GM12878 (cell line): Measurements from ENCODE around the gene NMT1. TPM values are rescaled to one million over a fixed set of nuclear protein-coding genes. Genes with fewer than 3 reads are reported as not detected.

Source experiments
- ATAC-seq: fragments of 200-7000 bp; cut with Tn5 transposase; 3 replicates; pipeline ENCODE4 v1.9.1; 2020; ENCODE audit warnings: mild to moderate bottlenecking, moderate library complexity
- BruUV-seq: library from RNA; stranded (reverse); fragments of 400-500 nt; replicated peaks from 2 replicates; lab custom pipeline; 2021; lab: Mats Ljungman, UMichigan
- CTCF ChIA-PET: fragments of 300-600 bp; sonication (Branson Sonifier 250); formaldehyde crosslinking; extraction: SDS; loops from one replicate; lab custom pipeline; 2021; ENCODE audit warnings: inconsistent platforms; lab: Yijun Ruan, JAX
- POLR2A ChIA-PET: fragments of 350-600 bp; formaldehyde crosslinking; extraction: SDS; loops from one replicate; lab custom pipeline; 2021; ENCODE audit warnings: inconsistent platforms; lab: Charles Lee
- RAD21 ChIA-PET: fragments of 300-600 bp; sonication (Branson Sonifier 250); formaldehyde crosslinking; loops from one replicate; lab custom pipeline; 2023; ENCODE audit warnings: antibody characterized with exemption; ENCODE audit not compliant: unreplicated experiment; lab: Charles Lee
- SMC1A ChIA-PET: fragments of 300-600 bp; sonication (Branson Sonifier 250); formaldehyde crosslinking; loops from one replicate; lab custom pipeline; 2023; ENCODE audit not compliant: unreplicated experiment, uncharacterized antibody; lab: Charles Lee
- DNase-seq: peaks from one replicate; pipeline ENCODE4 v3.0.0-alpha.2; 2011; ENCODE audit warnings: low read depth, low spot score
- FAIRE-seq: peaks from 3 replicates; lab custom pipeline; 2011; peaks lifted over from hg19 to GRCh38; lab: Jason Lieb, UNC
- H2AFZ ChIP-seq: 2 replicates; pipeline ENCODE4 v1.6.0; 2011; ENCODE audit warnings: low read depth, low read length, control low read depth; ENCODE audit not compliant: control insufficient read depth
- H3K27ac ChIP-seq: 2 replicates; pipeline ENCODE4 v1.5.1; 2011; ENCODE audit warnings: control low read depth; ENCODE audit not compliant: control insufficient read depth, insufficient read depth
- H3K27me3 ChIP-seq, 2 experiments: replicated peaks in 1 of 2; 2 replicates each; pipeline versions ENCODE4 v1.6.0 to v1.6.1; 2011; ENCODE audit warnings: low read length in 1 of 2; ENCODE audit not compliant: control insufficient read depth in 2 of 2, insufficient read depth in 2 of 2
- H3K36me3 ChIP-seq, 2 experiments: 2 replicates each; pipeline ENCODE4 v1.5.1; 2011; ENCODE audit warnings: low read length in 1 of 2; ENCODE audit not compliant: control insufficient read depth in 2 of 2, insufficient read depth in 2 of 2
- H3K4me1 ChIP-seq: 2 replicates; pipeline ENCODE4 v1.6.1; 2011; ENCODE audit warnings: mild to moderate bottlenecking, low read length, moderate library complexity, mixed read lengths; ENCODE audit not compliant: control insufficient read depth, insufficient read depth
- H3K4me2 ChIP-seq: 2 replicates; pipeline ENCODE4 v1.6.0; 2011; ENCODE audit warnings: control low read depth; ENCODE audit not compliant: control insufficient read depth, insufficient read depth
- H3K4me3 ChIP-seq: fragments of 200-600 bp; sonication (generic); 2 replicates; pipeline ENCODE4 v1.5.1; 2016
- H3K79me2 ChIP-seq: 2 replicates; pipeline ENCODE4 v1.6.0; 2011; ENCODE audit warnings: low read length; ENCODE audit not compliant: control insufficient read depth, insufficient read depth
- H3K9ac ChIP-seq: 2 replicates; pipeline ENCODE4 v1.8.0; 2011; ENCODE audit warnings: low read length, control low read depth, mixed read lengths; ENCODE audit not compliant: control insufficient read depth, insufficient read depth
- H3K9me3 ChIP-seq: replicated peaks from 3 replicates; pipeline ENCODE4 v1.5.1; 2011; ENCODE audit warnings: mild to moderate bottlenecking, low read length; ENCODE audit not compliant: control insufficient read depth, insufficient read depth
- H4K20me1 ChIP-seq: 2 replicates; pipeline ENCODE4 v1.6.0; 2011; ENCODE audit not compliant: control insufficient read depth, insufficient read depth
- CREB1 ChIP-seq: IDR thresholded peaks from 2 replicates; pipeline ENCODE4 v1.6.1; 2012; ENCODE audit warnings: low read depth, mild to moderate bottlenecking, inconsistent platforms
- ETV6 ChIP-seq, 2 experiments: fragments of 450-650 bp in 1 of 2; IDR thresholded peaks in 1 of 2; conservative IDR thresholded peaks in 1 of 2; 2 replicates each; pipeline ENCODE4 v1.6.1; 2014; ENCODE audit warnings: antibody characterized with exemption in 1 of 2, borderline replicate concordance in 1 of 2, low read depth in 1 of 2, mild to moderate bottlenecking in 1 of 2, moderate library complexity in 1 of 2
- IKZF1 ChIP-seq: fragments of 450-650 bp; conservative IDR thresholded peaks from 2 replicates; pipeline ENCODE4 v1.6.1; 2017; ENCODE audit warnings: antibody characterized with exemption, mild to moderate bottlenecking
- NR2F1 ChIP-seq: fragments of 450-650 bp; conservative IDR thresholded peaks from 2 replicates; pipeline ENCODE4 v1.6.1; 2017; ENCODE audit warnings: mild to moderate bottlenecking
- SKIL ChIP-seq: fragments of 450-650 bp; IDR thresholded peaks from 2 replicates; pipeline ENCODE4 v1.6.1; 2017; ENCODE audit warnings: mild to moderate bottlenecking, low read depth, inconsistent platforms; ENCODE audit not compliant: poor library complexity, severe bottlenecking
- SPI1 ChIP-seq: IDR thresholded peaks from 2 replicates; pipeline ENCODE4 v1.6.1; 2011; ENCODE audit warnings: low read depth, mild to moderate bottlenecking, low read length, moderate library complexity, borderline replicate concordance; ENCODE audit not compliant: insufficient read depth
- TBL1XR1 ChIP-seq: IDR thresholded peaks from 2 replicates; pipeline ENCODE4 v1.6.1; 2012; ENCODE audit warnings: low read depth, low read length, improper control_type of control experiment
- USF2 ChIP-seq: IDR thresholded peaks from 2 replicates; pipeline ENCODE4 v1.6.1; 2011; ENCODE audit warnings: low read depth, low read length, improper control_type of control experiment, borderline replicate concordance
- ZNF217 ChIP-seq: fragments of 450-650 bp; IDR thresholded peaks from 2 replicates; pipeline ENCODE4 v1.6.1; 2017; ENCODE audit warnings: antibody characterized with exemption, mild to moderate bottlenecking
- WGBS: methylation state at CpG from one replicate; pipeline ENCODE4 v1.1.6; 2016; ENCODE audit warnings: low lambda C conversion rate; ENCODE audit not compliant: insufficient replicate concordance, insufficient coverage; ENCODE audit errors: missing lambda C conversion rate; 5-methylcytosine and 5-hydroxymethylcytosine counted together
- in situ Hi-C: fragments of 300-500 bp; cut with MboI; formaldehyde crosslinking; loops from 9 replicates; pipeline ENCODE4 v1.14.3; 2018; ENCODE audit warnings: mixed read lengths
- intact Hi-C: fragments of 100-400 bp; cut with micrococcal nuclease; formaldehyde crosslinking; loops from one replicate; pipeline ENCODE4 v1.14.2; 2022; ENCODE audit not compliant: unreplicated experiment
- polyA plus RNA-seq, 11 experiments: library from polyadenylated mRNA; depleted of rRNA in 4 of 11; unstranded in 6 of 11; stranded (reverse) in 5 of 11; fragments of >200 nt; fragmentation: Nextera tagmentation in 4 of 11; fragmentation: Illumina TruSeq in 1 of 11; extraction: Ambion mirVana in 4 of 11; extraction: Trizol in 1 of 11; gene quantifications; 1 replicate in 1 of 11; 2 replicates in 10 of 11; pipeline versions ENCODE4 v1.2.1 to v1.2.3, GENCODE V29; 2011 to 2016; ENCODE audit warnings: inconsistent platforms in 2 of 11, missing spikeins in 2 of 11, low read depth in 1 of 11
- total RNA-seq, 4 experiments: library from RNA; depleted of rRNA in 3 of 4; stranded (reverse); fragments of >200 nt in 3 of 4; fragmentation: Illumina TruSeq in 1 of 4; extraction: Trizol in 1 of 4; gene quantifications; 2 replicates each; pipeline versions ENCODE4 v1.2.1 to v1.2.3, GENCODE V29; 2013 to 2021

Gene NMT1
- total and polyA plus RNA-seq, 10 of the 15 experiments (the other 5 are each of a cell fraction or from before 2014, with no cell fraction given): 96.7 to 395 (median 222) TPM

- no peak overlapping the region for H3K27ac ChIP-seq
- no peak overlapping the region for H3K4me3 ChIP-seq
- in situ Hi-C loops (no loop called here), intact Hi-C loops (no loop called here)
- no peak overlapping the region for H3K9ac ChIP-seq
- TF ChIP-seq TBL1XR1 (no peak), SPI1 (no peak), ETV6 (conservative IDR thresholded peaks at IDR 0.05 in 1 of 2, IDR thresholded peaks at IDR 0.05 in 1 of 2; ENCODE audit: borderline replicate concordance in 1 of 2, low read depth in 1 of 2) (no peak)
- H3K9me3 ChIP-seq: no peaks in the 10 kb centered on the region
- peaks cover 6% of the 10 kb centered on the region for H3K4me1 ChIP-seq
- H4K20me1 ChIP-seq: no peaks in the 10 kb centered on the region
- no peak for FAIRE-seq
- BruUV-seq: no TSS peak
- ATAC-seq: no peak
- peaks cover 41 to 58% of the 10 kb centered on the region in 2 experiments for H3K36me3 ChIP-seq
- DNase-seq: no peak
- POLR2A ChIA-PET: no interaction called here
- H3K27me3 ChIP-seq: no peaks in the 10 kb centered on the region
- SMC1A ChIA-PET: no interaction called here
- no peak overlapping the region for H2AFZ ChIP-seq
- H3K4me2 ChIP-seq: no peak overlapping the region
- WGBS: 98% methylated on average over 11 of the region's 11 CpGs
- no peaks in the 10 kb centered on the region for H3K79me2 ChIP-seq
- RAD21 ChIA-PET: no interaction called here
- CTCF ChIA-PET: interaction anchor here (1.5 kb wide), 1 partner anchor 43 kb away, joined by 3 read pairs; the partner anchor contains the start of gene ACBD4
Measured at GRCh38 chr17:45091778-45092425, 30.8 kb downstream of the NMT1 start.

GRCh38 chr17:45092911-45093430 lies 31.9 kb downstream of the NMT1 start:
- BruUV-seq: no TSS peak

More at GRCh38 chr17:45092911-45093430, 31.9 kb downstream of the NMT1 start:
- POLR2A ChIA-PET: no interaction called here
- peaks cover 40 to 51% of the 10 kb centered on the region in 2 experiments for H3K36me3 ChIP-seq
- no peaks in the 10 kb centered on the region for H3K79me2 ChIP-seq
- peaks cover 3% of the 10 kb centered on the region for H3K4me1 ChIP-seq
- H3K4me2 ChIP-seq: no peak overlapping the region
- TF ChIP-seq SKIL (no peak), USF2 (no peak), IKZF1 (no peak), ETV6 (conservative IDR thresholded peaks at IDR 0.05 in 1 of 2, IDR thresholded peaks at IDR 0.05 in 1 of 2; ENCODE audit: borderline replicate concordance in 1 of 2, low read depth in 1 of 2) (no peak), CREB1 (no peak), ZNF217 (no peak), NR2F1 (no peak)
- no peaks in the 10 kb centered on the region for H3K27me3 ChIP-seq
- intact Hi-C loops: no loop called here
- H3K4me3 ChIP-seq: no peak overlapping the region
- FAIRE-seq (no peak), ATAC-seq (no peak), DNase-seq (no peak)
- SMC1A ChIA-PET: no interaction called here
- in situ Hi-C loops: no loop called here
- H3K9me3 ChIP-seq: no peaks in the 10 kb centered on the region
- CTCF ChIA-PET: interaction anchor here (1.5 to 1.7 kb wide), 2 partner anchors 42 to 76 kb away, joined by 3 to 6 read pairs; partner anchors contain the start of gene ACBD4
- RAD21 ChIA-PET: no interaction called here
- no peak overlapping the region for H3K27ac ChIP-seq
- H3K9ac ChIP-seq: no peak overlapping the region
- no peak overlapping the region for H2AFZ ChIP-seq
- no peaks in the 10 kb centered on the region for H4K20me1 ChIP-seq
- 96% methylated on average over 6 of the region's 6 CpGs for WGBS
